ENCODE results near the gene AURKA.

AURKA gene

GRCh38 chr20:56412473-56412790 is 20.4 kb upstream of the AURKA start:
- TF ChIP-seq CTCF (IDR thresholded peaks at IDR 0.05): no peak

GRCh38 chr20:56411759-56412472 is 19.9 kb upstream of the AURKA start, which contains the start of gene CASS4:
CASS4 (plus strand) TSS chr20:56412260; CDS start chr20:56412459, 199 bp downstream.
- TF ChIP-seq CTCF (IDR thresholded peaks at IDR 0.05): no peak

DNA sequence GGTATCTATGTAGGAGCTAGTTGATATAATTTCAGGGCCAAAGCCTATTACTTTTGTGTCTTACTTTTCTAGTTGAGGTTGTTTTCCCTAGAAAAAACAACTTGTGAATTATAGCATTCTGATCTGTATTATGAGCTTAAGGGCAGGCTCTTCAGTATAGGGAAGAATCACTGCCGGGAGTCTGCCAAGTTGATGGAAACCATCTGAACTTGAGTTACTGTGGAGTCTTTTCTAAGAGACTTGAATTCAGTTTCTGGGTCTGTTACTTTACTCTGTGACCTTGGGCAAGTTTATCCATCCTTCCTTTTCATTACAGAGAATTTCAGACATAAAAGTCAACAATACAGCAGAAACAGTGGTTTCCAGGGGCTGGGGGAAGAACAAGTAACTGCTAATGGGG is 17.9 kb upstream of the AURKA start:
- no peak for TF ChIP-seq CTCF (IDR thresholded peaks at IDR 0.05)

GRCh38 chr20:56409521-56409920 is 17.5 kb upstream of the AURKA start:
- no peak for TF ChIP-seq CTCF (IDR thresholded peaks at IDR 0.05)

- no peak for TF ChIP-seq CTCF (IDR thresholded peaks at IDR 0.05)
Measured at GRCh38 chr20:56406910-56407309, 14.9 kb upstream of the AURKA start.

GRCh38 chr20:56403465-56403864 is 11.4 kb upstream of the AURKA start:
- no peak for TF ChIP-seq CTCF (IDR thresholded peaks at IDR 0.05)

GRCh38 chr20:56400001-56400640 is 8.1 kb upstream of the AURKA start:
- TF ChIP-seq CTCF (IDR thresholded peaks at IDR 0.05): peak; percentile 85

Data from LNCAP (cell line).